Caco-2 (cell line): ENCODE measurements around the gene NUP35. TPM values are rescaled to one million over a fixed set of nuclear protein-coding genes. Genes with fewer than 3 reads are reported as not detected.
"Not testable (repeated sequence)": the region's sequence is repeated elsewhere in the genome, so short reads cannot be mapped to it uniquely, and the experiment has no call there.

Experiments used
- BruUV-seq: library from RNA; stranded (reverse); fragments of 400-500 nt; replicated peaks from 2 replicates; lab custom pipeline; 2021; lab: Mats Ljungman, UMichigan
- CTCF ChIA-PET: fragments of 300-600 bp; sonication (Branson Sonifier 250); formaldehyde crosslinking; loops from one replicate; lab custom pipeline; 2022; ENCODE audit warnings: antibody characterized with exemption; lab: Charles Lee
- POLR2A ChIA-PET: fragments of 300-600 bp; sonication (Branson Sonifier 250); formaldehyde crosslinking; loops from one replicate; lab custom pipeline; 2022; ENCODE audit warnings: antibody characterized with exemption; lab: Charles Lee
- DNase-seq, 2 experiments: peaks; one replicate each; pipeline versions ENCODE4 v3.0.0 to v3.0.0-alpha.2; 2020 to 2022
- H3K27me3 ChIP-seq: replicated peaks from 2 replicates; pipeline ENCODE4 v1.6.0; 2011; ENCODE audit warnings: low read length; ENCODE audit not compliant: control insufficient read depth, insufficient read depth
- H3K36me3 ChIP-seq: 2 replicates; pipeline ENCODE4 v1.5.1; 2011; ENCODE audit warnings: low read length; ENCODE audit not compliant: control insufficient read depth, insufficient read depth
- H3K4me1 ChIP-seq: fragments of 250-450 bp; sonication (Bioruptor Pico); 2 replicates; pipeline ENCODE4 v1.5.1; 2020; ENCODE audit warnings: mild to moderate bottlenecking
- H3K4me3 ChIP-seq: 2 replicates; pipeline ENCODE4 v1.5.1; 2011; ENCODE audit warnings: low read depth, mild to moderate bottlenecking, control low read depth, low read length
- H3K9me3 ChIP-seq: fragments of 250-450 bp; sonication (Bioruptor Pico); 2 replicates; pipeline ENCODE4 v1.5.1; 2020; ENCODE audit warnings: mild to moderate bottlenecking, moderate library complexity
- H3K27ac Mint-ChIP-seq: one replicate; pipeline ENCODE4 v1.8.0; 2022; ENCODE audit warnings: mixed read lengths; ENCODE audit not compliant: unreplicated experiment
- H3K27me3 Mint-ChIP-seq: one replicate; pipeline ENCODE4 v1.8.0; 2022; ENCODE audit warnings: mixed read lengths; ENCODE audit not compliant: insufficient read depth, unreplicated experiment
- H3K36me3 Mint-ChIP-seq: one replicate; pipeline ENCODE4 v1.8.0; 2022; ENCODE audit warnings: mild to moderate bottlenecking, mixed read lengths; ENCODE audit not compliant: insufficient read depth, unreplicated experiment
- H3K4me1 Mint-ChIP-seq: one replicate; pipeline ENCODE4 v1.8.0; 2022; ENCODE audit warnings: low read depth, mixed read lengths; ENCODE audit not compliant: unreplicated experiment
- H3K4me3 Mint-ChIP-seq: one replicate; pipeline ENCODE4 v1.8.0; 2022; ENCODE audit warnings: mild to moderate bottlenecking, moderate library complexity, mixed read lengths; ENCODE audit not compliant: unreplicated experiment
- H3K9me3 Mint-ChIP-seq: one replicate; pipeline ENCODE4 v1.8.0; 2022; ENCODE audit warnings: mixed read lengths; ENCODE audit not compliant: unreplicated experiment
- intact Hi-C: fragments of 100-400 bp; cut with micrococcal nuclease; formaldehyde crosslinking; loops from one replicate; pipeline ENCODE4 v1.10.0; 2022; ENCODE audit not compliant: unreplicated experiment
- total RNA-seq: library from RNA; stranded (reverse); gene quantifications from 2 replicates; pipeline ENCODE4 v1.2.3, GENCODE V29; 2022
- TF ChIP-seq, protein P1 (sequence below), 2 experiments: fragments of 200-600 bp in 1 of 2; IDR thresholded peaks; 1 replicate in 1 of 2; 2 replicates in 1 of 2; pipeline versions ENCODE4 v1.5.1 to v1.8.0; 2011 to 2022; ENCODE audit warnings: antibody characterized with exemption in 1 of 2, control low read depth in 1 of 2, inconsistent platforms in 1 of 2, low read depth in 1 of 2, low read length in 1 of 2, mild to moderate bottlenecking in 1 of 2, moderate library complexity in 1 of 2; ENCODE audit not compliant: insufficient read depth in 1 of 2, severe bottlenecking in 1 of 2, unreplicated experiment in 1 of 2

The NUP35 gene
- total RNA-seq, 1 experiment from 2014 or later, result 34.7 TPM

DNA sequence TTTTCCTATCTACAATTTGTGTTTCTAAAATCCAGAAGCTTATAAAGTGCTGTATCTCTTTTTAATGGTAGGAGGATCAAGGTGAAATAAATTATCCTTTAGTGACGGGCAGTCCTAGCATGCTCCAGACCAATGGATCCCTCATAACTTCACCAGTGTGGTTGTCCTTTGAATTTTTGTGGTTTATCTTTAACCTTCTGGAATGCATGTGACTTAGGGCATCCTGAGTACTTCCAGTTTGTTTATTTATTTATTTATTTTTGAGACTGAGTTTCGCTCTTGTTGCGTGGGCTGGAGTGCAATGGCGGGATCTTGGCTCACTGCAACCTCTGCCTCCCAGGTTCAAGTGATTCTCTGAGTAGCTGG lies 40.4 kb downstream of the NUP35 start:
- Histone ChIP-seq H3K27me3 (no peaks in the 10 kb centered on the region), H3K9me3 (no peaks in the 10 kb centered on the region), H3K4me3 (no peak overlapping the region), H3K36me3 (no peaks in the 10 kb centered on the region; the same call in 1 of the 2 replicates), H3K4me1 (no peaks in the 10 kb centered on the region)
- DNase-seq, result no peak
- ChIA-PET CTCF (no interaction called here), POLR2A (no interaction called here)
- intact Hi-C loops, result no loop called here
- no TSS peak for BruUV-seq
- TF ChIP-seq, protein P1, sequence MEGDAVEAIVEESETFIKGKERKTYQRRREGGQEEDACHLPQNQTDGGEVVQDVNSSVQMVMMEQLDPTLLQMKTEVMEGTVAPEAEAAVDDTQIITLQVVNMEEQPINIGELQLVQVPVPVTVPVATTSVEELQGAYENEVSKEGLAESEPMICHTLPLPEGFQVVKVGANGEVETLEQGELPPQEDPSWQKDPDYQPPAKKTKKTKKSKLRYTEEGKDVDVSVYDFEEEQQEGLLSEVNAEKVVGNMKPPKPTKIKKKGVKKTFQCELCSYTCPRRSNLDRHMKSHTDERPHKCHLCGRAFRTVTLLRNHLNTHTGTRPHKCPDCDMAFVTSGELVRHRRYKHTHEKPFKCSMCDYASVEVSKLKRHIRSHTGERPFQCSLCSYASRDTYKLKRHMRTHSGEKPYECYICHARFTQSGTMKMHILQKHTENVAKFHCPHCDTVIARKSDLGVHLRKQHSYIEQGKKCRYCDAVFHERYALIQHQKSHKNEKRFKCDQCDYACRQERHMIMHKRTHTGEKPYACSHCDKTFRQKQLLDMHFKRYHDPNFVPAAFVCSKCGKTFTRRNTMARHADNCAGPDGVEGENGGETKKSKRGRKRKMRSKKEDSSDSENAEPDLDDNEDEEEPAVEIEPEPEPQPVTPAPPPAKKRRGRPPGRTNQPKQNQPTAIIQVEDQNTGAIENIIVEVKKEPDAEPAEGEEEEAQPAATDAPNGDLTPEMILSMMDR (IDR thresholded peaks at IDR 0.05; ENCODE audit: insufficient read depth in 1 of 2, low read depth in 1 of 2, low read length in 1 of 2, severe bottlenecking in 1 of 2, unreplicated experiment in 1 of 2), result no peak
- H3K4me3 Mint-ChIP-seq, result no peak overlapping the region
- H3K27ac Mint-ChIP-seq, result no peak overlapping the region
- no peaks in the 10 kb centered on the region for H3K9me3 Mint-ChIP-seq
- peaks cover 52% of the 10 kb centered on the region for H3K36me3 Mint-ChIP-seq
- H3K27me3 Mint-ChIP-seq, result no peaks in the 10 kb centered on the region
- H3K4me1 Mint-ChIP-seq, result no peaks in the 10 kb centered on the region

GRCh38 chr2:183166210-183166609 lies 42.0 kb downstream of the NUP35 start:
- no peak overlapping the region for H3K27ac Mint-ChIP-seq
- TF ChIP-seq, protein P1 (IDR thresholded peaks at IDR 0.05; ENCODE audit: insufficient read depth in 1 of 2, low read depth in 1 of 2, low read length in 1 of 2, severe bottlenecking in 1 of 2, unreplicated experiment in 1 of 2), result no peak
- Histone ChIP-seq H3K4me3 (no peak overlapping the region), H3K36me3 (no peaks in the 10 kb centered on the region; the same call in 1 of the 2 replicates), H3K4me1 (no peaks in the 10 kb centered on the region), H3K9me3 (no peaks in the 10 kb centered on the region), H3K27me3 (no peaks in the 10 kb centered on the region)
- no peaks in the 10 kb centered on the region for H3K9me3 Mint-ChIP-seq
- ChIA-PET POLR2A (no interaction called here), CTCF (no interaction called here)
- no peak for DNase-seq
- intact Hi-C loops, result no loop called here
- no peak overlapping the region for H3K4me3 Mint-ChIP-seq
- no TSS peak for BruUV-seq
- no peaks in the 10 kb centered on the region for H3K27me3 Mint-ChIP-seq
- H3K4me1 Mint-ChIP-seq, result no peaks in the 10 kb centered on the region
- H3K36me3 Mint-ChIP-seq, result peaks cover 51% of the 10 kb centered on the region

DNA sequence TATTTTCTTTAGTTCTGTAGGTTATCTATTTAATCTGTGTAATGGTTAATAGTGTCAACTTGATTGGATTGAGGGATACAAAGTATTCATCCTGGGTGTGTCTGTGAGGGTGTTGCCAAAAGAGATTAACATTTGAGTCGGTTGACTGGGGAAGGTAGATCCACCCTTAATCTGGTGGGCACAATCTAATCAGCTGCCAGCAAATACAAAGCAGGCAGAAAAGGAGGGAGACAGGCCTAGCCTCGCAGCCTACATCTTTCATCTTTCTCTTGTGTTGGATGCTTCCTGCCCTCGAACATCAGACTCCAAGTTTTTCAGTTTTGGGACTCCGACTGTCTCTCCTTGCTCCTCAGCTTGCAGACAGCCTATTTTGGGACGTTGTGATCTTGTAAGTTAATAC lies 42.7 kb downstream of the NUP35 start:
- H3K27me3 ChIP-seq, BruUV-seq, H3K9me3 ChIP-seq, CTCF ChIA-PET, H3K27me3 Mint-ChIP-seq, H3K36me3 ChIP-seq, H3K4me1 Mint-ChIP-seq, POLR2A ChIA-PET, DNase-seq, H3K9me3 Mint-ChIP-seq, H3K4me3 Mint-ChIP-seq, H3K4me3 ChIP-seq, H3K27ac Mint-ChIP-seq, intact Hi-C loops, H3K4me1 ChIP-seq: not testable (repeated sequence)
- H3K36me3 Mint-ChIP-seq, result peaks cover 45% of the 10 kb centered on the region
